GM23338 (cell line): ENCODE measurements around the gene GRM4. TPM values are rescaled to one million over a fixed set of nuclear protein-coding genes. Genes with fewer than 3 reads are reported as not detected.

Experiments
- ATAC-seq: fragments of 200-7000 bp; cut with Tn5 transposase; 3 replicates; pipeline ENCODE4 v1.9.1; 2020
- DNase-seq: peaks from one replicate; pipeline ENCODE4 v3.0.0-alpha.2; 2015; ENCODE audit warnings: low spot score
- H2AFZ ChIP-seq: fragments of 200-600 bp; sonication (generic); 2 replicates; pipeline ENCODE4 v1.8.0; 2016; ENCODE audit warnings: antibody characterized with exemption, mild to moderate bottlenecking, moderate library complexity
- H3F3A ChIP-seq: fragments of 200-600 bp; sonication (generic); replicated peaks from 2 replicates; pipeline ENCODE4 v1.8.0; 2017; ENCODE audit warnings: antibody characterized with exemption, mixed run types, low read depth
- H3K27ac ChIP-seq: fragments of 200-600 bp; sonication (generic); 2 replicates; pipeline ENCODE4 v1.6.1; 2016; ENCODE audit warnings: low read depth
- H3K27me3 ChIP-seq: fragments of 200-600 bp; sonication (generic); 2 replicates; pipeline ENCODE4 v1.8.0; 2016; ENCODE audit warnings: mild to moderate bottlenecking, mixed run types, moderate library complexity; ENCODE audit not compliant: insufficient read depth
- H3K36me3 ChIP-seq: fragments of 200-600 bp; sonication (generic); 2 replicates; pipeline ENCODE4 v1.8.0; 2016; ENCODE audit warnings: mild to moderate bottlenecking; ENCODE audit not compliant: insufficient read depth
- H3K4me1 ChIP-seq: fragments of 200-600 bp; sonication (generic); 2 replicates; pipeline ENCODE4 v1.8.0; 2016; ENCODE audit warnings: mild to moderate bottlenecking, moderate library complexity; ENCODE audit not compliant: insufficient read depth
- H3K4me2 ChIP-seq: fragments of 200-600 bp; sonication (generic); 2 replicates; pipeline ENCODE4 v1.7.1; 2017; ENCODE audit warnings: mixed run types
- H3K4me3 ChIP-seq: fragments of 200-600 bp; sonication (generic); 2 replicates; pipeline ENCODE4 v1.6.1; 2016; ENCODE audit warnings: mixed run types
- H3K79me2 ChIP-seq: fragments of 200-600 bp; sonication (generic); replicated peaks from 2 replicates; pipeline ENCODE4 v1.8.0; 2017; ENCODE audit warnings: mild to moderate bottlenecking; ENCODE audit not compliant: insufficient read depth
- H3K9me2 ChIP-seq: fragments of 200-600 bp; sonication (generic); 2 replicates; pipeline ENCODE4 v1.8.0; 2017; ENCODE audit not compliant: insufficient read depth
- H4K20me1 ChIP-seq: fragments of 200-600 bp; sonication (generic); replicated peaks from 2 replicates; pipeline ENCODE4 v1.8.0; 2017; ENCODE audit warnings: mild to moderate bottlenecking; ENCODE audit not compliant: insufficient read depth
- H3K27ac Mint-ChIP-seq: 2 replicates; pipeline ENCODE4 v1.8.0; 2020; ENCODE audit warnings: inconsistent platforms, mild to moderate bottlenecking, moderate library complexity, mixed read lengths
- H3K27me3 Mint-ChIP-seq: 3 replicates; pipeline ENCODE4 v1.8.0; 2022; ENCODE audit warnings: low read depth, mild to moderate bottlenecking, moderate library complexity, mixed read lengths, inconsistent platforms; ENCODE audit not compliant: insufficient read depth, poor library complexity
- H3K36me3 Mint-ChIP-seq: 3 replicates; pipeline ENCODE4 v1.8.0; 2021; ENCODE audit warnings: low read depth, mild to moderate bottlenecking, inconsistent platforms, moderate library complexity, mixed read lengths
- H3K4me1 Mint-ChIP-seq: 3 replicates; pipeline ENCODE4 v1.8.0; 2020; ENCODE audit warnings: mild to moderate bottlenecking, inconsistent platforms, mixed read lengths
- H3K4me3 Mint-ChIP-seq: 3 replicates; pipeline ENCODE4 v1.8.0; 2021; ENCODE audit warnings: moderate library complexity, mild to moderate bottlenecking, inconsistent platforms, mixed read lengths
- H3K9me3 Mint-ChIP-seq: 3 replicates; pipeline ENCODE4 v1.8.0; 2020; ENCODE audit warnings: moderate library complexity, mild to moderate bottlenecking, inconsistent platforms, mixed read lengths
- CREB1 ChIP-seq: fragments of 250-450 bp; sonication (Bioruptor Pico); IDR thresholded peaks from 2 replicates; pipeline ENCODE4 v1.5.0; 2020; ENCODE audit warnings: low read depth, mild to moderate bottlenecking, moderate library complexity
- CTCF ChIP-seq, 2 experiments: fragments of 200-600 bp in 1 of 2; sonication (generic) in 1 of 2; conservative IDR thresholded peaks; 2 replicates each; pipeline versions ENCODE4 v1.5.1 to v1.6.1; 2016 to 2017; ENCODE audit warnings: antibody characterized with exemption in 2 of 2, low read depth in 2 of 2, mild to moderate bottlenecking in 2 of 2, moderate library complexity in 1 of 2
- EZH2 ChIP-seq: fragments of 200-600 bp; sonication (generic); IDR thresholded peaks from one replicate; pipeline ENCODE4 v1.8.0; 2017; ENCODE audit warnings: antibody characterized with exemption, mild to moderate bottlenecking, low read depth; ENCODE audit not compliant: unreplicated experiment
- EZH2phosphoT487 ChIP-seq: fragments of 200-600 bp; sonication (generic); IDR thresholded peaks from one replicate; pipeline ENCODE4 v1.8.1; 2018; ENCODE audit warnings: antibody characterized with exemption; ENCODE audit not compliant: unreplicated experiment
- JUNB ChIP-seq: IDR thresholded peaks from one replicate; pipeline ENCODE4 v1.6.1; 2016; ENCODE audit warnings: antibody characterized with exemption; ENCODE audit not compliant: unreplicated experiment
- NANOG ChIP-seq: IDR thresholded peaks from 2 replicates; pipeline ENCODE4 v1.6.1; 2016; ENCODE audit warnings: antibody characterized with exemption, borderline replicate concordance
- POLR2AphosphoS5 ChIP-seq: IDR thresholded peaks from 2 replicates; pipeline ENCODE4 v1.6.1; 2016; ENCODE audit warnings: antibody characterized with exemption, low read depth
- REST ChIP-seq: IDR thresholded peaks from one replicate; pipeline ENCODE4 v1.6.1; 2018; ENCODE audit warnings: antibody characterized with exemption; ENCODE audit not compliant: unreplicated experiment
- STAT1 ChIP-seq: IDR thresholded peaks from one replicate; pipeline ENCODE4 v1.6.1; 2016; ENCODE audit warnings: antibody characterized with exemption; ENCODE audit not compliant: unreplicated experiment
- ZNF114 ChIP-seq: fragments of 250-450 bp; sonication (Bioruptor Pico); IDR thresholded peaks from 2 replicates; pipeline ENCODE4 v1.5.0; 2020; ENCODE audit warnings: mild to moderate bottlenecking, moderate library complexity
- ZNF331 ChIP-seq: fragments of 250-450 bp; sonication (Bioruptor Pico); IDR thresholded peaks from 2 replicates; pipeline ENCODE4 v1.5.0; 2020; ENCODE audit warnings: low read depth, mild to moderate bottlenecking, moderate library complexity
- ZNF462 ChIP-seq: fragments of 250-450 bp; sonication (Bioruptor Pico); IDR thresholded peaks from 2 replicates; pipeline ENCODE4 v1.5.0; 2020; ENCODE audit warnings: mild to moderate bottlenecking, moderate library complexity
- polyA plus RNA-seq: library from polyadenylated mRNA; unstranded; fragments of >200 nt; fragmentation: Nextera tagmentation; extraction: Ambion mirVana; gene quantifications from 2 replicates; pipeline ENCODE4 v1.2.1, GENCODE V29; 2016
- total RNA-seq: library from RNA; depleted of rRNA; stranded (reverse); fragments of >200 nt; shearing (Covaris generic); gene quantifications from 2 replicates; pipeline ENCODE4 v1.2.3, GENCODE V29; 2014
- TF ChIP-seq, protein P1 (sequence below): IDR thresholded peaks from 2 replicates; pipeline ENCODE4 v1.6.1; 2016; ENCODE audit warnings: antibody characterized with exemption

Gene GRM4
- total and polyA plus RNA-seq, 2 experiments from 2014 or later, result 7.0 to 30.6 TPM

DNA sequence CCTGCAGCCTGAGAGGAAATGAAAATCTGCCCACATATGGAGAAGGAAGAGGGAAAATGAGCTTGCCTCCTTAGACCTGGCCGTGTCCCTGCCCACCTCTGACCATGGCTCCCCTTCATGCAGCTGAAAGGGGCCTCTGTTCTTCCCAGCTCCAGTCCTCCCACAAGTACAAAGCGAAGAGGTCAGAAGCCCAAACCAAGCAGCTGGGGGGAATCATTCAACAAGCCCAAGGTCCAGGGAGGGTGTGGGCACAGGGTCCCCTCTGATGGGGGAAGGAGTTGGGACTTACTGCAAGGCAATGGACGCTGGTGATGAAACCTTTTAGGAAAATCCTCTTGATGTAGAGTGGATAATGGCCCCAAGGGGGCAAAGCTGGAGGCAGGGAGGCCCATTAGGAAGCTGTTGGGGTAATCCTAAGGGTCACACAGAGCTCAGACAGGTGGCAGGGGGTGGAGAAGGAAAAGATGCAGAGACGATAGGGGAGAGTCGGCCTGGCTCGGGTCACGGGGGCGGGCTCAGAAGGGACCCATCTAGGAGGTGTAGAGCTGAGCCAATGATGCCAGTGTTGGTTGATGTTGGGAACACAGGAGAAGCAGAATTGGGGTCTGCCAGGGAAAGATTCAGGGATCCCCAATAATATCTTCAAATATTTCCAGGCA lies 16.1 kb upstream of the GRM4 start:
- Histone ChIP-seq H3K4me1 (no peaks in the 10 kb centered on the region), H3K79me2 (no peaks in the 10 kb centered on the region), H3K27ac (no peak overlapping the region), H3K4me3 (no peak overlapping the region), H3K36me3 (no peaks in the 10 kb centered on the region), H3K9me2 (no peaks in the 10 kb centered on the region), H2AFZ (no peak overlapping the region), H3K4me2 (no peak overlapping the region), H3F3A (0 out of 2 replicates have a peak, but pooled peaks cover 5% of the 10 kb centered on the region), H4K20me1 (no peaks in the 10 kb centered on the region), H3K27me3 (no peaks in the 10 kb centered on the region)
- ATAC-seq, result no peak
- Mint-ChIP-seq H3K9me3 (peaks cover 22% of the 10 kb centered on the region), H3K4me1 (no peaks in the 10 kb centered on the region; the same call in 2 of the 3 replicates), H3K36me3 (peaks cover 4% of the 10 kb centered on the region), H3K4me3 (no peak overlapping the region), H3K27ac (no peak overlapping the region), H3K27me3 (peaks cover 10% of the 10 kb centered on the region)
- no peak for TF ChIP-seq JUNB
- TF ChIP-seq ZNF331 (CRISPR knock-in tag), result no peak
- no peak for TF ChIP-seq STAT1
- TF ChIP-seq ZNF114, result no peak
- TF ChIP-seq NANOG, result no peak
- no peak for TF ChIP-seq ZNF462
- no peak for TF ChIP-seq EZH2
- TF ChIP-seq, protein P1, sequence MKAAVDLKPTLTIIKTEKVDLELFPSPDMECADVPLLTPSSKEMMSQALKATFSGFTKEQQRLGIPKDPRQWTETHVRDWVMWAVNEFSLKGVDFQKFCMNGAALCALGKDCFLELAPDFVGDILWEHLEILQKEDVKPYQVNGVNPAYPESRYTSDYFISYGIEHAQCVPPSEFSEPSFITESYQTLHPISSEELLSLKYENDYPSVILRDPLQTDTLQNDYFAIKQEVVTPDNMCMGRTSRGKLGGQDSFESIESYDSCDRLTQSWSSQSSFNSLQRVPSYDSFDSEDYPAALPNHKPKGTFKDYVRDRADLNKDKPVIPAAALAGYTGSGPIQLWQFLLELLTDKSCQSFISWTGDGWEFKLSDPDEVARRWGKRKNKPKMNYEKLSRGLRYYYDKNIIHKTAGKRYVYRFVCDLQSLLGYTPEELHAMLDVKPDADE, result no peak
- TF ChIP-seq EZH2phosphoT487, result no peak
- TF ChIP-seq CREB1 (CRISPR knock-in tag), result no peak
- no peak for TF ChIP-seq POLR2AphosphoS5
- no peak for TF ChIP-seq REST
- no peak for TF ChIP-seq CTCF (conservative IDR thresholded peaks at IDR 0.05; ENCODE audit: low read depth in 2 of 2)
- no peak for DNase-seq
